Heart left ventricle (tissue), 16 donors: ENCODE data around the gene APOL4. TPM values are rescaled to one million over a fixed set of nuclear protein-coding genes. Genes with fewer than 3 reads are reported as not detected.

ENCODE experiments used
- ATAC-seq, 4 donors: fragments of 200-7000 bp; cut with Tn5 transposase; one replicate each; pipeline ENCODE4 v1.9.1; 2020 to 2022; ENCODE audit warnings: moderate library complexity in 4 of 4, mild to moderate bottlenecking in 3 of 4, moderate number of reproducible peaks in 1 of 4
- DNase-seq, 5 donors: peaks; one replicate each; pipeline ENCODE4 v3.0.0-alpha.2; 2020
- H3K27ac ChIP-seq, 12 donors: fragments of 200-600 bp; sonication (generic) in 4 of 12; one replicate each; pipeline versions ENCODE4 v1.5.0 to v1.8.0; 2016 to 2022; ENCODE audit warnings: mild to moderate bottlenecking in 2 of 12
- H3K27me3 ChIP-seq, 9 donors: fragments of 200-600 bp; sonication (generic) in 2 of 9; one replicate each; pipeline versions ENCODE4 v1.5.1 to v1.8.0; 2016 to 2022; ENCODE audit warnings: mild to moderate bottlenecking in 3 of 9
- H3K36me3 ChIP-seq, 9 donors: fragments of 200-600 bp; sonication (generic) in 2 of 9; one replicate each; pipeline versions ENCODE4 v1.5.0 to v1.8.0; 2018 to 2022; ENCODE audit warnings: mild to moderate bottlenecking in 2 of 9
- H3K4me1 ChIP-seq, 12 donors: fragments of 200-600 bp; sonication (generic) in 4 of 12; one replicate each; pipeline versions ENCODE4 v1.5.0 to v1.8.0; 2016 to 2022; ENCODE audit warnings: mild to moderate bottlenecking in 3 of 12
- H3K4me3 ChIP-seq, 12 donors: fragments of 200-600 bp; sonication (generic) in 4 of 12; one replicate each; pipeline versions ENCODE4 v1.5.0 to v1.8.0; 2017 to 2022; ENCODE audit warnings: mild to moderate bottlenecking in 9 of 12, moderate library complexity in 4 of 12
- H3K9me3 ChIP-seq, 12 donors: fragments of 200-600 bp; sonication (generic) in 4 of 12; one replicate each; pipeline versions ENCODE4 v1.5.0 to v1.8.0; 2016 to 2022; ENCODE audit warnings: mild to moderate bottlenecking in 1 of 12
- POLR2A ChIP-seq, 2 donors: fragments of 450-650 bp; IDR thresholded peaks; one replicate each; pipeline ENCODE4 v1.6.1; 2017; ENCODE audit warnings: antibody characterized with exemption in 2 of 2, mild to moderate bottlenecking in 2 of 2, moderate library complexity in 2 of 2
- WGBS, 4 donors: extraction: QIAGEN DNeasy Blood & Tissue Kit in 2 of 4; methylation state at CpG; one replicate each; pipeline versions ENCODE4 v1.1.5 to v1.1.7; 2013 to 2018; 5-methylcytosine and 5-hydroxymethylcytosine counted together
- intact Hi-C, 10 donors: fragments of 100-400 bp; cut with DNase I; formaldehyde crosslinking; loops; one replicate each; pipeline versions ENCODE4 v1.11.1 to v1.14.2; 2022
- polyA plus RNA-seq, 2 donors: library from polyadenylated mRNA; stranded (reverse); fragments of 200-250 nt; gene quantifications; one replicate each; pipeline ENCODE4 v1.2.3, GENCODE V29; 2013
- total RNA-seq, 9 donors: library from RNA; depleted of rRNA in 2 of 9; stranded (reverse); fragments of >200 nt in 2 of 9; fragmentation: NEBNext Ultra II Directional in 3 of 9; extraction: Animal tissue kit (Norgen Biotek cat#: 25700) in 3 of 9; gene quantifications; one replicate each; pipeline versions ENCODE4 v1.1.0 to v1.2.4, GENCODE V29; 2016 to 2023
- TF ChIP-seq, protein P1 (sequence below), 12 donors: fragments of 200-600 bp; sonication (generic) in 4 of 12; IDR thresholded peaks; one replicate each; pipeline versions ENCODE4 v1.5.0 to v1.8.0; 2018 to 2022; ENCODE audit warnings: antibody characterized with exemption in 12 of 12, mild to moderate bottlenecking in 5 of 12
- donor health status: ischemic (EF 13 %, LVEDD 7.1; RV severe dilation, severe dysfunction).
- donor health status: healthy with polysubstance abuse.
- donor health status: DM: no; HTN: yes; CAD: no.
- donor health status: DM: no; HTN: no; CAD: no.
- donor health status: ischemic (EF 25% LVEDD 6.9; RV normal size, moderate dysfunction).
- donor health status: ischemic (EF 25% LVEDD 5.7; RV mildly dilated, moderate dysfunction).
- donor health status: healthy.
- donor health status: DM: yes; HTN: yes; CAD: no.
- donor health status: ischemic (EF 35%, LVEDD 5.7; RV mildly dilated, moderate dysfunction).
- donor health status: nonischemic (EF 11% LVEDD 7.7; RV severe dilation, severe dysfunction).
- donor health status: DM: yes; HTN: yes; CAD: no.
- donor health status: PGD.
- donor health status: ischemic (EF 29% LVEDD 5.4; RV normal size, mild dysfunction).
- donor health status: nonischemic (EF 23%, LVEDD 6.1; RV moderate dilation, normal function).

Gene APOL4
- total and polyA plus RNA-seq, 11 donors: 1.7 to 26.5 (median 4.0) TPM; not detected in 2

DNA sequence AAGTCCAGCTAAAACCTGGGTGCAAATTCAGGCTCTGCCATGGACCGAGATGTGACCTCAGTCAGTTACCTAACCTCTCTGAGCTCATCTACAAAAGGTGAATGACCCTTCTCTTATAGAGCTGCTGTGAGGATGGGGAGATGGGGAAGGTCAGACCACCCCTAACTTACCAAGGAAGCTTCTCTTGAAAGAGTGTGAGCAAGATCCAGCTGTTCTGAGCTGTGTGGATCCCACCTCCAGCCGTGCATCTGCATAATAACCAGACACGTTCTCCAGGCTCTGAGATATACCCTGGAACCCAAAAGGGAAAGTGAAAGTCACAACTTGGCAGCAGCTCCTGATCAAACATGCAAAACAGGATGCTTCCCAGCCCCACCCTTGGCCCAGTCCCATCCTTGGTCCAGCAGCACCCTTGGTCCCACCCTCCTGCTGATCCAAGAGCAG, 41.1 kb downstream of the APOL4 start, which contains the start of gene APOL3:
Gene APOL3, minus strand, starts transcription at position 257 of the 444 bp plus-strand sequence. CDS start 11,700 bp downstream, outside the sequence.
- DNase-seq: peak; percentile 85 to 90 (median 88)
- WGBS, 4 donors: 19 to 28% (median 26%) methylated on average over 3 of the region's 3 CpGs
- peak; percentile 62 to 82 (median 64) for ATAC-seq

DNA sequence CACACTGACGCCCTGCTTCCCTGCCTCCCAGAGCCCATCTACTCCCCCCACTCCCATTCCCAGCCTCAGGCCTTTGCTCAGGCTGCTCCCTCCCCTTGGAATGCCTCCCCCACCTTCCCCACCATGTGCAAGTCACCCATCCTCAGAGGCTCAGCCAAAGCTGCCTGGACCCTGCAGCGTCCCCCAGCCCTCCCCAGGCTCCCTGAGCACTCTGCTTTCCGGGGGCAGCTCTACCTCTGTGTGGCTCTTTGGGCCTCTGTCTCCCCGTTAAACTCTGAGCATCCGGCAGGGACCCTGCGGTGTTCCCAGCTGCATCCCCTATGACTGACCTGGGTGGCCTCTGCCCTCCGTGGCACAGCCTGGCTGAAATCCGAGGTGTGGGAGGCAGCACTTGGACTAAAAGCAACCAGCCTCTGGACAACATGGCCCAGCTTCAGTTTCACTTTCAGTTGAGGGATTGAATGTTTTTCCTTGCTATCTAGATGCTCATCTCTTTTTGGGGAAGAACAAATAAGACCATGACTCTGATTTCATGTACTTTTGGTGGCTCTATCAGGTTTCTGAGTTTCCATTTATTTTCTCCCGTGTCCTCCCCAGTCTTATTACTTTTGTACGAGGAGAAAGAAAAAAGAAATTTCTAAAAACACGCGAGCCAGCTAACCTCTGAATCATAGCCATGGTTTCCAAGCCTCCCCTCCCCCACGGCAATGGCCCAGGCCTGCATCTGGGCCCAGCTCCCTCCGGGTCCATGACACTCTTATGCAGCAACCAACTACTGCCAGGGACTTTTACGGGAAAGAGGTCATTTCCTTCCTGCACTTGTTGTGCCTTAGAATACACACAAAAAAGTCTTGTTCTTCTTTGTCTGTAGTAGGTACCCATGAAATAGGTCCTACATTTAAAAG, 44.8 kb downstream of the APOL4 start:
- Histone ChIP-seq H3K9me3 (no peaks in the 10 kb centered on the region), H3K27me3 (no peaks in the 10 kb centered on the region), H3K4me1 (peaks cover 11 to 93% (median 49%) of the 10 kb centered on the region in 12 donors), H3K36me3 (peaks cover 0 to 26% (median 0%) of the 10 kb centered on the region in 9 donors), H3K4me3 (peak overlapping the region; percentile 5 to 79 (median 63)), H3K27ac (peak overlapping the region; percentile 86 to 97 (median 91))
- intact Hi-C loops: loop anchor here in 2 of 10 donors (10.0 kb wide), 2 partner anchors 68 to 78 kb away; partner anchors contain the start of gene APOL2 (in 1 of the 2)
- TF ChIP-seq, protein P1, sequence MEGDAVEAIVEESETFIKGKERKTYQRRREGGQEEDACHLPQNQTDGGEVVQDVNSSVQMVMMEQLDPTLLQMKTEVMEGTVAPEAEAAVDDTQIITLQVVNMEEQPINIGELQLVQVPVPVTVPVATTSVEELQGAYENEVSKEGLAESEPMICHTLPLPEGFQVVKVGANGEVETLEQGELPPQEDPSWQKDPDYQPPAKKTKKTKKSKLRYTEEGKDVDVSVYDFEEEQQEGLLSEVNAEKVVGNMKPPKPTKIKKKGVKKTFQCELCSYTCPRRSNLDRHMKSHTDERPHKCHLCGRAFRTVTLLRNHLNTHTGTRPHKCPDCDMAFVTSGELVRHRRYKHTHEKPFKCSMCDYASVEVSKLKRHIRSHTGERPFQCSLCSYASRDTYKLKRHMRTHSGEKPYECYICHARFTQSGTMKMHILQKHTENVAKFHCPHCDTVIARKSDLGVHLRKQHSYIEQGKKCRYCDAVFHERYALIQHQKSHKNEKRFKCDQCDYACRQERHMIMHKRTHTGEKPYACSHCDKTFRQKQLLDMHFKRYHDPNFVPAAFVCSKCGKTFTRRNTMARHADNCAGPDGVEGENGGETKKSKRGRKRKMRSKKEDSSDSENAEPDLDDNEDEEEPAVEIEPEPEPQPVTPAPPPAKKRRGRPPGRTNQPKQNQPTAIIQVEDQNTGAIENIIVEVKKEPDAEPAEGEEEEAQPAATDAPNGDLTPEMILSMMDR (IDR thresholded peaks at IDR 0.05): no peak
- TF ChIP-seq POLR2A (IDR thresholded peaks at IDR 0.05): peak in 1 of 2 donors; percentile 61
- peak; percentile 66 to 85 (median 82) for ATAC-seq
- 33 to 43% (median 37%) methylated on average over 15 of the region's 15 CpGs for WGBS, 4 donors
- peak; percentile 86 to 93 (median 91) for DNase-seq

More for the DNA sequence above, 41.1 kb downstream of the APOL4 start, which contains the start of gene APOL3:
- H3K27ac ChIP-seq: peak within 1 kb of the TSS; percentile 86 to 97 (median 91)
- peaks cover 0 to 85% (median 30%) of the 10 kb centered on the region in 12 donors for H3K4me1 ChIP-seq
- no peaks in the 10 kb centered on the region for H3K9me3 ChIP-seq
- intact Hi-C loops: no loop called here
- peak within 1 kb of the TSS; percentile 22 to 79 (median 63) for H3K4me3 ChIP-seq
- peaks cover 0 to under 1% (median 0%) of the 10 kb centered on the region in 9 donors for H3K36me3 ChIP-seq
- H3K27me3 ChIP-seq: no peaks in the 10 kb centered on the region
- TF ChIP-seq POLR2A (IDR thresholded peaks at IDR 0.05): peak in 1 of 2 donors; percentile 91
- TF ChIP-seq, protein P1 (IDR thresholded peaks at IDR 0.05): no peak

DNA sequence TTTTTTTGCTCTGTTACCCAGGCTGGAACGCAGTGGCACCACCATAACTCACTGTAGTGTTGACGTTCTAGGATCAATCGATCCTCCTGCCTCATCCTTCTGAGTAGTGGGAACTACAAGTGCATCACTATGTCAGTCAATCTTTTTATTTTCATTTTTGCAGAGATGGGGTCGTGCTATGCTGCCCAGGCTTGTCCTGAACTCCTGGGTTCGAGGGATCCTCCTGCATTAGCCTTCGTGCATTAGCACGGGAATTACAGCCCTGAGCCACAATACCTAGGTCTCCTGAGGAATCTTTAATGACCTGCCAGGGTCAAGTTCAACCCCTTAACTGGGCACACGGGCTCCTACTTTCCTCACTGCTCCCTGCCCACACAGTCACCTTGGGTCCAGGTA, 45.5 kb downstream of the APOL4 start:
- WGBS, 4 donors: 46 to 64% (median 55%) methylated on average over 8 of the region's 8 CpGs
- Histone ChIP-seq H3K27me3 (no peaks in the 10 kb centered on the region), H3K9me3 (no peaks in the 10 kb centered on the region), H3K4me3 (peak overlapping the region; percentile 5 to 79 (median 62)), H3K36me3 (peaks cover 0 to 32% (median 0%) of the 10 kb centered on the region in 9 donors), H3K4me1 (peaks cover 11 to 93% (median 51%) of the 10 kb centered on the region in 12 donors), H3K27ac (peak overlapping the region; percentile 86 to 97 (median 91))
- ATAC-seq (no peak), DNase-seq (no peak)
- intact Hi-C loops: loop anchor here in 2 of 10 donors (10.0 kb wide), 2 partner anchors 69 to 79 kb away; partner anchors contain the start of gene APOL2 (in 1 of the 2)
- no peak for TF ChIP-seq POLR2A (IDR thresholded peaks at IDR 0.05)
- TF ChIP-seq, protein P1 (IDR thresholded peaks at IDR 0.05): no peak
